GDM1 (cell line): Measurements from ENCODE around the gene ELOVL4.

Experiments used
- DNase-seq: peaks from one replicate; lab custom pipeline; 2025; lab: John Stamatoyannopoulos, UW

The ELOVL4 gene

DNA sequence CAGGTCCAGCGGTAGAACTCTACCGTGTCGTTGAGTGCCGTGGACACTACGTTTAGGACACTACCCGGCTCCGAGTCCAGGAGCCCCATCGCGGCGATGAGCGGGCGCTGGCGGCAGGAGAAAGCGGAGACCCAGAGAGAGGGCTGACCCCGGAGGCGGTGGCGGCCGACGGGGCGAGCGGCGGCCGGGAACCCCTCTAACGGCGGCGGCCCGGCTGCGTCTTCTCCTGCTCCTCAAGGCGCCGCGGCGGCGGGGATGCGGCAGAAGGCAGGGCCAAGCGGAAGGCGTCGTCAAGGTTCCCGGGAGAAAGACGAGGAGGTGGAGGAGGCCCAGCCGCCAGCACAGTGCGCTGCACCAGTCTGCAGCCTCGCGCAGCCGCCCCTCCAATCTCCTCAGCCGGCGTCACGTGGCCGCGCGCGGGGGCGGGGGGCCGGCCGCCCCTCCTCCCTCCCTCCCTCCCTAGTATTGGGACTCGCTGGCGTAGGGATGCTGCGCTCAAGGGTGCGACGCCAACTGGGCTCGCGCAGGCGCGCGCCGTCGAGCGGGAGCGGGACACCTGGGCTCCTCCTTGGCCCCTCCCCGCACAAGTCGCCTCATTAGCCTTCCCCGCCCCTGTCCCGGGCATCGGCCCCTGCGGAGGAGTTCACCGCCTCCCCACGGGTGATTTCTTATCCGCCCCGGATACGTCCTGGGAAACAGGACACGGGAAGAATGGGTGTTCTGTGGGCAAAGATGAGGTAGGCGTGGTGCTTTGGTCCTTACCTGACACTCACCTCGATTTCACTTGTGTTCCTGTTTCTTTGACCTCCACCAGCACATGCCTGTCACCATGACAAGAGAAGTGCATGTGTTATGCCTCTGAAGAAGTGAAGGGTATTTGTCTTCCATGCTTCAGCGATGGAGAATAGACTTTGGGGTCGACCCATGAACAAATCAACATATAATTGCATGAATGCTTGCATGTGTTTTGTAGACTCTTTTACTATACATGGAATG lies at the start of gene ELOVL4:
ELOVL4 (minus strand) TSS at position 363 of the 996 bp plus-strand sequence; CDS start at position 89, 274 bp downstream.
- no peak for DNase-seq

DNA sequence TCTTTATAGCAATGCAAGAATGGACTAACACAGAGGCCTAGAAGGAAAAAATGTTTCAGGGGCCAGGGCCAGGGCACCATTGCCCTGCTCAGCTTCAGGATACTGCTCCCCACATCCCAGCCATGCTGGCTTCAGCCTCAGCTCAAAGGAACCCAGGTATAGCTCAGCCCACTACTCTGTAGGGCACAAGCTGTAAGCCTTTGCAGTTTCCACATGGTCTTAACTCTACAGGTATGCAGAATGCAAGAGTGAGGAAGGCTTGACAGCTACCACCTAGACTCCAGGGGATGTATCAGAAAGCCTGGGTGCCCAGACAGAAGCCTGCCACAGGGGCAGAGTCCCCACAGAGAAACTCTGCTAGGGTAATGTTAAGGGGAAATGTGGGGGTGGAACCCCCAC lies 46.6 kb upstream of the ELOVL4 start:
- no peak for DNase-seq

DNA sequence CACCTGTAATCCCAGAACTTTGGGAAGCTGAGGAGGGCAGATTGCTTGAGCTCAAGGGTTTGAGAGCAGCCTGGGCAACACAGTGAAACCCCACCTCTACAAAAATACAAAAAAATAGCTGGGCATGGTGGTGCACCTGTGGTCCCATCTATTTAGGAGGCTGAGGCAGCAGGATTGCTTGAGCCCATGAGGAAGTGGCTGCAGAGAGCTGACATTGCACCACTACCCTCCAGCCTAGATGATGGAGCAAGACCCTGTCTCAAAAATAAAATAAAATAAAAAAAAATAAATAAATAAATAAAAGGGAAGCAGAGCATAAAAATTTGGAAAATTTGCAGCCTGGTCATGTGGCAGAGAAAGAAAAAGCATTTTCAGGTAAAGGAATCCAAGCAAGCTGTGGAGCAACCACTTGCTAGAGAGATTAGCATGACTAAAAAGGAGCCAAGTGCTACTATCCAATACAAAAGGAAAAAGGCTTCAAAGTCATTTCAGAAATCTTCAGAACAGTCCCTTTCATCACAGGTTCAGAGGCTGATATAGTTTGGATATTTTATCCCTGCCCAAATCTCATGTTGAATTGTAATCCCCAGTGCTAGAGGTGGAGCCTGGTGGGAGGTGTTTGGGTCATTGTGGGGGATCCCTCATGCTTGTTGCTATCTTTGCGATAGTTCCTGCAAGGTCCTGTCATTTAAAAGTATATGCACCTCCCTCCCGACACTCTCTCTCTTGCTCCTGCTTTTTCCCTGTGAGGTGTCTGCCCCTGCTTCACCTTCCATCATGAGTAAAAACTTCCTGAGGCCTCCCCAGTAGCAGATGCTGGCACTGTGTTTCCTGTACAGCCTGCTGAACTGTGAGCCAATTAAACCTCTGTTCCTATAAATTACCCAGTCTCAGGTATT lies 45.9 kb upstream of the ELOVL4 start:
- no peak for DNase-seq

DNA sequence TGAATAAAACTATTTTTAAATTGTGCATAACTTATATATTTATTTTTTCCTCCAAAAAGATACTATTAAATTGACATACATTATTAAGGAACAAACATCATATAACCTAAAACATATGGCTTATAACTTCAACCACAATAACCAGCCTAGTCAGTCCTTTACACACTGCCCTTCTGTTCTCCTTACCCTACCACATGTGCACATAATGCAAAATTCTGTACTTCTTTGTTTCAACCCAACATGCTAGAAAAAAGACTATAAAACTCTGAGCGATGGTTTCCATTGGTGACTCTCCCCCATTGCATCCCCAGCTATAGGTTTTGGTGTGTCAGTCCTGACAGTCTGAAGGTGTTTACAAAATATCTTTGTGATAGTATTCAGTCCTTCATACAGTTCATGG lies 42.3 kb upstream of the ELOVL4 start:
- DNase-seq, result no peak

DNA sequence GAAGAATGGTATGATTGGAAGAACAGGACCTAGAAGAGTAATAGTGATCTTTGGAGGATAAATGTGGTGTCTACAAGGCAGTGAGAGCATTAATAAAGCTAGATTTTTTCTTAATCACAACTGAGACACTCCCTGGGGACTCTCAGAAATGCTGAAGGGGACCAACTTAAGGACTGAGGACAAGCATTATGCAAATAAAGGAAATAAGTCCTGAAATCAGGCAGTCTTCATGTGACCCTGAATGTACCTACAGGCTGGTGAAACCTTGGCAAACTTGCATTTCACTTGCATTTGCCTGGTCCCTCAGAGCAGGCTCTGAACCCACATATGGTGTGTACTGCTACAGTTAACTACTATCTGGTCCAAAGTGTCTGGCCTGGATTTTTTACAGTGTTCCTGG lies 37.8 kb upstream of the ELOVL4 start:
- no peak for DNase-seq

DNA sequence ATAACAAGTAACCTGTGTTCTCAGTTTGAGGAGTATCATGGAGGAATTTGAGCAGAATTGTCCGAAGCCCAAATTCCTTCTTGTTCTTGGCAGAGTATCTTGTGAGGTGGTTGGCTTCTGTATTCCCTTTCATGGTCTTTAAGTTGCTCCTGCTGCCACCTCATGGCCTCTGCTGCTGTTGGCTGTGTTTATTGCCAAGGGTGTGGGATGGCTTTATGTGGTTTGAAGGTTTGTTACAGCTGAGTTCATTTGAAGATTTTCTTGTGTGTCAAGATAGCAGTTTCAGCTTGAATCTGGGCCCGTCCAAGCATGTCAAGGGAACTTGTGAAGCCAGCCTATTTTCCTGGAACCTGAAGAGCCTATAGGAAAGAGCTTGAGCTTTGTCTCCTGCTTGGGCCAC lies 36.9 kb upstream of the ELOVL4 start:
- DNase-seq, result no peak

DNA sequence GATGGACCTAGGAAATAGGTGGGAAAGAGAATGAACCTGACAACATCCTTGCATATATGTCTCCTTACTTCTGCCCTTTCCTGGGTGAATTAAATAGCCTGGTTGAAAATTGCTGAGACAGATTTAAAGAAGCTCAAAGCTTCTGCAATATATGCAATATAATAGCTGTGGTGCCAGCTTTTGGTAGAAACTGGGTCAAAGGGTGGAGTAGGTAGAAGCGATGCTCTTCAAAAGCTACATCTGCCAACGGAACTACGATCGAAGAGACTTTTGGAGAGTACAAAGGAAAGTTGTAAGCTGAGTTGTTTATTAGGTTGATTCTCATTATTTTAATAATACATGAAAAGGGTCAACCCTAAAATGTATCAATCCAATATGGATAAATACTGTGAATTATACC lies 34.3 kb upstream of the ELOVL4 start:
- no peak for DNase-seq

DNA sequence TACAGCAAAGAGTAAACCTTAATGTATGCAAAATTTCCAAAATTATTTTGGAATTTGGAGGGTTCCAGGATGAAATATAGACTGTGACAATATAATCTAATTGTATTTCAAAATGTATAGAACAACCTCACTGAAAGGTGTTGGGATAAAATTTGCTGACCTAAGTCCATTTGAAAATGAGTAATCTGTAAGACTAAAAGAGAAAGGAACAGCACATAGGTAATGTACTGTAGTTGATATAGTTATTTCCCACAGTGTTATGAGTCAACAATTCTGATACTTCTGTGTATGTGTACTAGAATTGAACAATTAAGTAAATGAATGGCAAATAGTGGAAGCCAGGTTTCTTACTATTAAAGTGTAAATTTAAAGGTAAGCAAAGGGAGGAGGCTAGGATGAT lies 23.8 kb upstream of the ELOVL4 start:
- no peak for DNase-seq

DNA sequence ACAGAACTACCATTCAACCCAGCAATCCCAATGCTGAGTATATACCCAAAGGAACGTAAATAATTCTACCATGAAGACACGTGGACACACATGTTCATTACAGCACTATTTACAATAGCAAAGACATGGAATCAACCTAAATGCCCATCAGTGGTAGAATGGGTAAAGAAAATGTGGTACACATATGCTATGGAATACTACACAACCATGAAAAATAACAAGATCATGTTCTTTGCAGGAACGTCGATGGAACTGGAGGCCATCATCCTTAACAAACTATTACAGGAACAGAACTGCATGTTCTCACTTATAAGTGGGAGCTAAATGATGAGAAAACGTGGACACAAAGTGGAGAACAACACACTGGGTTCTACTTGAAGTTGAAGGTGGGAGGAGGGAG lies 22.4 kb upstream of the ELOVL4 start:
- DNase-seq, result no peak

DNA sequence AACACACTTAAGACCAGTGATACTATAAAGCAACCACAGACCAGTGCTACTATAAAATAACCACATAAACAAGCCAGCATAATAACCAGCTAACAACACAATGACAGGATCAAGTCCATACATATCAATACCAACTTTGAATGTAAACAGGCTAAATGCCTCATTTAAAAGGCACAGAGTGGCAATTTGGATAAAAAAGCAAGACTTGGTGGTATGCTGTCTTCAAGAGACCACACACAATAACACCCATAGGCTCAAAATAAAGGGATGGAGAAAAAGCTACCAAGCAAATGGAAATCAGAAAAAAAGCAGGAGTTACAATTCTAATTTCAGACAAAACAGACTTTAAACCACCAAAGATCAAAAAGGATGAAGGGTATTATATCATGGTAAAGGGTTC lies 19.8 kb upstream of the ELOVL4 start:
- DNase-seq, result no peak

DNA sequence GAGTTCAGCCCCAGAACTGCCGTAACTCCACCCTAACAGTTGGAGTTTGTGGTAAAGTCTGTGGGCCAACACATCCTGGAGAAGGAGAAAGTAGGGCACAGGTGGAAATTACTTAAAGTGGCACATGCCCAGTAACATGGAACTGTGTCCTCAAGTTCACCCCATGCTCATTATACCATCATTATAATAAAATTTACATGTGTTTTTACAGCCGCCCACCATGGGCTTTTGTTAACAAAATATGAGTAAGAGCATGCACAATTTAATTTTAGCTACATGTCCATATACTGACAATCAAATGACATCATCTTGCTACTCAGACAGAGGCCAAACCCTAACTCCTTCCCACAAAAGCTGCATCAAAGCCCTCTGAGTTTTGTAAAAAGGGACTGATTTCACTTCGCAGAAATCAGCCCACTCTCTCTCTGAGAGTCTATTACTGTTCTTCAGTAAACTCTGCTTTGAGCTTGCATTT lies 17.3 kb upstream of the ELOVL4 start:
- no peak for DNase-seq

DNA sequence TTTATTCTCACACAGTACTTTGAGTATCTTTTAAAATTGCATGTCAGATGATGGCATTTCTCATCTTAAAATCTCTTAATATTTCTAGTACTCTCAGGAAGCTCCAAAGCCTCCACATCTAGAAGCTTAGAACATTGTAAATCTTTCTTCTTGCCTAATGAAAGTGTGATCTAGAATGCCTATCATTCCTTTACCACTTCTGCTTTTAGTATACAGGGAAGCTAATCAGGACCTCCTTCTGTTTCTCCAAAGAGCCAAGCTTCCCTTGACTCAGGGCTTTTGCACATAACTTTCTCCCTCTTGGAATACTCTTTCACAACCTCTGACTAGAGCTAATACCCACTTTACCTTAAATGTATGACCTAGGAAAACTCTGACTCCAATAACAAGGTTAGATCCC lies 7.5 kb upstream of the ELOVL4 start:
- no peak for DNase-seq

DNA sequence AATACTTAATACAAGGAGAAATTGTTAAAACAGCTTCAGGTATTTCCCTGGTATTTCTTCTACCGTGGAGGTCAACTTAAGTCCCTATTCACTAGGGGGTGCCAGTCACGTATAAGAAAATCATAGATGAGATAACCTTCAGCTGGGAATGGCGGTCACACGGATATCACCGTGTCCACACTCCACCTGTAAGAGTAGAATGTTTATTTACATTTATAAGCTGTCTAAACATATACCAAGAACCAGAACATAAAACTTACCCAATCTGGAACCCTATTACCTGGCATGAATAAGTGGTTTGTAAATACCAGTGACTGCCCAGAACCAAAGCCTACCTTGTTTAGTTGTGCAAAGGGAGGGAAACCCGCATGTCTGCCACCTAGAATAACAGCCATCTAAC lies 1.9 kb upstream of the ELOVL4 start:
- peak; percentile 46 for DNase-seq

DNA sequence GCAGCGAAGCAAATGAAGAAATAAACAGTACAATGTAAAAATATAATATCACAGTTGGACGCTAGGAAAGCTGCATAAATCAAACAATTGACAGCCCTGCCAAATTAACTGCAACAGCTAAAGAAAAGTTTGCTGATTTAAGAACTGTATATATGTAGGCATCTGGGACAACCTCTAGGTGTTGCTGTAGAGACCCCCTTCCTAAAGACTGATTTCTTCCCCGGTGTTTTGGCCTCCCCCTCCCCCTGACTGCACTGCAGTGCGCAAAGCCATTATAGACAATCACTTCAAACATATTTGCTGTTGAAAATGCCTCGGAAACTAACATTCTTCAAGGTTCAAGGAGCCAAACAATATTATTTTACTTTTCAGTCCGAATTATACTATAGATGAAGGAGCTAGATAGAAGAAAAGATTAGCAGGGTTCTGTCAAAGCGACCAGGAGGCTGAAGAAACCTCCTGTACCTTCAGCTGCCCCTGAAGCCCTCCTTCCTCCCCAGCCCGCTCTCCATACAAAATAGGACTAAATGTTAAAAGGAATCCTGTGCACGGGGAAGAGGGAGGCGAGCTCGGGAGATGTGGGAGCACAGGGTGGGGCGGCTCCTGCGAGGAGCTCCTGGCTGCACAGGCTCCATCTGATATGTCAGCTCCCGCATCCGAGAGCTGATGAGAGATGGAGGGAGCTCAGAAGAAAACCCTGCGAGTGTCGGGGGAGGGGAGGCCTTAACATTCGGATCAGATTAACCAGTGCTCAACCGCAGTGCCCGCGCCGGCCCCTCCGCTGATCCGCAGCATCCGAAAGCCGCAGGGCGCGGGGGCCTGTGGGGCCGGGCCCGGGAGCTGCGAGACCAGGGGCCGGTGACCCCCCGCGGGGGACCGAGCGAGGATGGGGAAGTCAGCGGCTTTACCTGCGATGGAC lies 822 bp downstream of the ELOVL4 start:
- no peak for DNase-seq

DNA sequence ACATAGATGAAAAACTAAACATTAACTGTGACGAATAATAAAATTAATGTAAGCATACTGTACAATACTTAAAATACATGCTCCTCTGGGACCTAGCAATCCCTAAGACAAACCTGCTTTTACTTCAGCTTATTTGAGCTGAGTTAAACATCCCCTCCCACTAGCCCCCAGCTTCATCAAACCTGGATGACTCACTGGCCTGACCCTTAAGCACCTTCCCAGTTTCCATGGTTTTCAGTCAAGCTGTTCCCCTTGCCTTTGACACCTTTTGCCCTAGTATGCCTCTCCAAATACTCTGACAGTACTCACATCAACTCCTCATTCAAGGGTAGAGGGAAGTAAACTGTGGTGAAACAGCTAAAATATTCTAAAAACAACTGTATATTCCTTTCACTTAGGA lies 4.2 kb downstream of the ELOVL4 start:
- no peak for DNase-seq

DNA sequence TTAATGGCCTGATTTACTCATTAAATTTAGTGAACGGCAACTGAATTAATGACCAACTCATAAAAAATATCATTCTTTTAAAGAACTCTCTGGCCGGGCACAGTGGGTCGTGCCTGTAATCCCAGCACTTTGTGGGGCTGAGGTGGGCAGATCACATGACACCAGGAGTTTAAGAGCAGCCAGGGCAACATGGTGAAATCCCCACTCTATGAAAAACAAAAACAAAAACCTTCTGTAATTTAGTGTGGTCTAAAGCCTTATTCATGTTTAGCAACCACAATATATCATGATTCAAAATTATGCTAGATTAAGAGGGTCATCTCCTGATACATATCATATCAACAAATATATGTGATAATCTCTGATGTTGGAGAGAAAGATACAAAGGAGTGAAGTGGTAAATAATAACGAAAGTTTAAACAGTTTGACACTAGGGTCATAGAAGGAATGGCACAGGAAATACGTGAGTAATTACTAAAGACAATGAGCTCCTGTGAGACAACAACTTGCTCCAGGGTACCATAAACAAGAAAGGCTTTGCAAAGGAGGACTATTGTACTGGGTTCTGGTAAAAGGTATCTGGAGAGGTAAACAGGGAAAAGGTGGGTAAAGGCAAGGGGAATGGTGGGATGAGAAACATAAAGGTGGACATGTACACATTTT lies 5.7 kb downstream of the ELOVL4 start:
- DNase-seq, result no peak

DNA sequence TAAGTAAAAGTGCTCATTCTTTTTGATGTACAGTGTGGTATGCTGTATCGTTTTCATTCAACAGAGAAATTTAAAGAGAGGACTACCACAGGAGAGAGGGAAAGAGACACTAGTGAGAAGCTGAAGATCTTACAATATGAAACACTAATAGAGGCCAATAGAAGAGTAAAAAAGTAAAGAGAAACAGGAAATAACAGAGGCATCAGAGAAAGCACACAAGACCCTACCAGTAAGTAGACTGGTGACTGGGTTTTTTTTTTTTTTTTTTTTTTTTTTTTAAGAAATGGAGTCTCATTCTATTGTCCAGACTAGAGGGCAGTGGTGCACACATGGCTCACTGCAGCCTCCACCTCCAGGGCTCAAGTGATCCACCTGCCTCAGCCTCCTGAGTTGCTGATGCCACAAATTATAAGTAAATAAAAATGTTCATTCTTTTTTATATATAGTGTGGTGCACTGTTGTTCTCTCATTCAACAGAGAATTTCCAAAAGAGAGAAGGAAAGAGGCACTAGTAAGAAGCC lies 18.8 kb downstream of the ELOVL4 start:
- no peak for DNase-seq

DNA sequence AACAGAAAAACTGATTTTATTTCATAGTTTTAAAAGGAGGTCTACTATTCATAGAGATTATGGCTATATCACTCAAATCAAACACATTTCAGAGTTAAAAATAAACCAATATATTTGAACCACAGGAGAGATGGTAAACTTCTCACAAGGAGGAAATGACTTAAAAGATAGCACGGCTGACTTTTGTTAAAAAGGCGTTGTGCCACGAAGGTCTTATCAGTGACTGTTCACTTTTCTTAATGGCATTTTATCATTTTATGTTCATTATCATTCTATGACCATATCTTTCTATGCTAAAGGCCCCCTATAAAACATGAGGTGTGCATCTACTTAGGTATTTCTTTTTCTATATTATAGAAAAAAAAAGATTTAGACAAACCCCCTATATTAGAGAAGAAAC lies 19.6 kb downstream of the ELOVL4 start:
- DNase-seq, result no peak

DNA sequence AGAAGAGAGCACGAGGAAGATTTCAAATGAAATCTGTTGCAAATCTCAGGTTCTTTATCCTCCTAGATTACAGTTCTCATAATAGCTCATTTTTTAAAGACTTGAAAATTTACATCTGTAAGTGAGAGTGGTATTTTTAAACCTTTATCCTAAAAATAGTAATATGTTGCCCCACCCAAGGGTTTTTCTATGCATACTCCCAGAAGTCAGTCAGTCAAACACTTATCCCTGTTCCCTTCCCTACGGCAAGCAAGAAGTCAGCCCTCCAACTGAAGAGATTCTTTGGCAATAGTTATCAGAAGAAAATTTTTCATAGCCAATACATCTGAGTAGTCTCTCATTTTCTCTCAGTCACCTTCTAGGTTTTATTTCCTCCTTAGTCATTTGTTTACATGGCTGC lies 24.1 kb downstream of the ELOVL4 start:
- DNase-seq, result no peak

DNA sequence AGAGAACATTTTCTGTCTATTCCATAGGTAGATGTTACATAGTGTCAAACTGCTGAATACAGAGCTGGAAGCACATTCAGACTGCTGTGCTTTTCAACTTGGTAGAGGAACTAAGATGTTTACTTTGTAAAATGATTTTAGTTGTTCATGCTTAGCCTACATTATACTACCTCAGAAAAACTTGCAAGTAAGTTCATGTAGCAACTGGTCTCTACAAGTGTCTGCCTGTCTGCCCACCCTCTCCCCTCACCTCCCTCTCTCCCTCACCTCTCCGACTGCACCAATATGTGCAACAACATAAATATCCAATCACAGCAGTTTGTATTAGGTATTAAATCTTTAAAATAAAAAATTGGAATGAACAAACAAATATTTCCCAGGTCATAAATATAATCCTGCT lies 25.3 kb downstream of the ELOVL4 start:
- no peak for DNase-seq

DNA sequence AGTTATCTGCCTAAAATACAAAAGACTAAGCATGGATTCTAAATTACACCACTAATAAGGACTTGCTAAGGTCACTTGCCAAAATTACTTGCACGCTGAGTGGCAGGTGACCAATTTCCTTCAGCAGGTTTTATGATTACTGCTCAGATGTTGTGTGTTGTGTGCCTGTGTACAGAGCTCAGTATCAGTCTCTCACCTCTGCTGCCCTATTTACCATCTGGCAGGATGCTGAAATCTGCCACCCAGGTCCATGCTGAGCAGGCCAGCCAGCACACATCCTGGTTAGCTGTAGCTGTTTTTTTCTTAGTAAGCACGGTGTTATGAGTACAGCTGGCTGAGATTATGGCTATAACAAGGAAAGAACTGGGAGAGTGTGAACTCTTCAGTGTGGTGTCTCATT lies 34.0 kb downstream of the ELOVL4 start:
- DNase-seq, result no peak
